K562 (cell line): ENCODE results near the gene MOCS3. TPM values are rescaled to one million over a fixed set of nuclear protein-coding genes. Genes with fewer than 3 reads are reported as not detected.

ENCODE experiments used
- BACH1 ChIP-seq: fragments of 200-800 bp; sonication (Bioruptor generic); IDR thresholded peaks from 2 replicates; pipeline ENCODE4 v1.6.1; 2016; ENCODE audit warnings: missing genetic modification characterization, missing compliant biosample characterization
- CTCF ChIP-seq, 3 experiments: IDR thresholded peaks in 2 of 3; conservative IDR thresholded peaks in 1 of 3; 2 replicates each; pipeline ENCODE4 v1.5.1; 2011 to 2012; ENCODE audit warnings: low read length in 3 of 3, mild to moderate bottlenecking in 3 of 3, control low read depth in 2 of 3, improper control_type of control experiment in 1 of 3, inconsistent platforms in 1 of 3, low read depth in 1 of 3, mixed read lengths in 1 of 3, moderate library complexity in 1 of 3; ENCODE audit not compliant: insufficient read depth in 2 of 3
- ESRRA ChIP-seq: fragments of 450-650 bp; IDR thresholded peaks from 2 replicates; pipeline ENCODE4 v1.6.1; 2014; ENCODE audit warnings: low read depth, mild to moderate bottlenecking, moderate library complexity, borderline replicate concordance
- FOXJ2 ChIP-seq: fragments of 200-800 bp; sonication (Bioruptor generic); IDR thresholded peaks from 2 replicates; pipeline ENCODE4 v1.6.1; 2016; ENCODE audit warnings: missing genetic modification characterization, missing compliant biosample characterization
- GABPB2 ChIP-seq: fragments of 250-450 bp; sonication (Bioruptor Pico); conservative IDR thresholded peaks from 2 replicates; pipeline ENCODE4 v1.5.1; 2021; ENCODE audit warnings: mild to moderate bottlenecking
- KAT8 ChIP-seq: fragments of 450-650 bp; IDR thresholded peaks from 2 replicates; pipeline ENCODE4 v1.6.1; 2016; ENCODE audit warnings: low read depth, mild to moderate bottlenecking
- KLF1 ChIP-seq: fragments of 450-650 bp; IDR thresholded peaks from 2 replicates; pipeline ENCODE4 v1.6.1; 2016; ENCODE audit warnings: missing genetic modification characterization, missing compliant biosample characterization
- LCOR ChIP-seq: sonication (generic); formaldehyde crosslinking; IDR thresholded peaks from 2 replicates; pipeline ENCODE4 v1.8.0; 2022; ENCODE audit warnings: mild to moderate bottlenecking, missing genetic modification reagents
- NCOA4 ChIP-seq: fragments of 450-650 bp; IDR thresholded peaks from 2 replicates; pipeline ENCODE4 v1.6.1; 2018; ENCODE audit warnings: mild to moderate bottlenecking; ENCODE audit not compliant: partially characterized antibody
- REST ChIP-seq, 2 experiments: fragments of 450-650 bp; formaldehyde crosslinking in 1 of 2; IDR thresholded peaks; 2 replicates each; pipeline versions ENCODE4 v1.4.0 to v1.6.1; 2014 to 2020; ENCODE audit warnings: mild to moderate bottlenecking in 2 of 2, borderline replicate concordance in 1 of 2, low read depth in 1 of 2
- SFPQ ChIP-seq: fragments of 200-400 bp; formaldehyde crosslinking; IDR thresholded peaks from 2 replicates; pipeline ENCODE4 v1.6.1; 2017; ENCODE audit warnings: mild to moderate bottlenecking, low read depth, low read length, moderate library complexity
- SIN3A ChIP-seq, 2 experiments: fragments of 150-350 bp in 1 of 2; IDR thresholded peaks; 2 replicates each; pipeline ENCODE4 v1.6.1; 2011 to 2016; ENCODE audit warnings: borderline replicate concordance in 2 of 2, low read depth in 2 of 2, low read length in 2 of 2, mild to moderate bottlenecking in 2 of 2, moderate library complexity in 2 of 2; ENCODE audit not compliant: control insufficient read depth in 1 of 2
- SMARCC2 ChIP-seq: fragments of 450-650 bp; IDR thresholded peaks from 2 replicates; pipeline ENCODE4 v1.6.1; 2017; ENCODE audit warnings: antibody characterized with exemption, moderate library complexity, mild to moderate bottlenecking, low read depth
- TCF7L2 ChIP-seq: fragments of 150-350 bp; IDR thresholded peaks from 2 replicates; pipeline ENCODE4 v1.6.1; 2016; ENCODE audit warnings: low read depth, mild to moderate bottlenecking, low read length, moderate library complexity
- XRCC3 ChIP-seq: fragments of 450-650 bp; IDR thresholded peaks from 2 replicates; pipeline ENCODE4 v1.6.1; 2017; ENCODE audit warnings: mild to moderate bottlenecking, moderate library complexity
- ZNF324 ChIP-seq: fragments of 250-450 bp; sonication (Bioruptor Pico); IDR thresholded peaks from 2 replicates; pipeline ENCODE4 v1.4.0; 2020; ENCODE audit warnings: mild to moderate bottlenecking
- ZNF699 ChIP-seq: fragments of 250-450 bp; sonication (Bioruptor Pico); IDR thresholded peaks from 2 replicates; pipeline ENCODE4 v1.8.0; 2021; ENCODE audit warnings: mild to moderate bottlenecking, moderate library complexity; ENCODE audit not compliant: insufficient replicate concordance
- polyA plus RNA-seq, 8 experiments: library from polyadenylated mRNA; depleted of rRNA in 4 of 8; stranded (reverse) in 5 of 8; unstranded in 3 of 8; fragments of >200 nt; fragmentation: Nextera tagmentation in 2 of 8; fragmentation: Illumina TruSeq in 1 of 8; extraction: Ambion mirVana in 2 of 8; extraction: Trizol in 1 of 8; gene quantifications; 2 replicates each; pipeline versions ENCODE4 v1.2.1 to v1.2.3, GENCODE V29; 2011 to 2014; ENCODE audit warnings: inconsistent platforms in 1 of 8, missing spikeins in 1 of 8
- total RNA-seq, 7 experiments: library from RNA; depleted of rRNA in 6 of 7; stranded (reverse); fragments of >200 nt in 6 of 7; fragmentation: Illumina TruSeq in 2 of 7; extraction: Trizol in 2 of 7; gene quantifications; 2 replicates each; pipeline versions ENCODE4 v1.2.1 to v1.2.3, GENCODE V29; 2011 to 2021; ENCODE audit warnings: low replicate concordance in 1 of 7

Gene MOCS3
- total and polyA plus RNA-seq, 9 of the 15 experiments (the other 6 are each of a cell fraction or from before 2014, with no cell fraction given), result 0.70 to 6.2 (median 2.9) TPM

- TF ChIP-seq ESRRA, result no peak
- no peak for TF ChIP-seq XRCC3
- no peak for TF ChIP-seq FOXJ2
- peak; percentile 52; the same call in 1 of the 2 replicates for TF ChIP-seq BACH1 (tag)
- TF ChIP-seq KAT8, result no peak
- TF ChIP-seq GABPB2 (CRISPR knock-in tag), result no peak
- TF ChIP-seq SFPQ, result no peak
- no peak for TF ChIP-seq KLF1 (tag)
- TF ChIP-seq TCF7L2, result no peak
- TF ChIP-seq CTCF (IDR thresholded peaks at IDR 0.05 in 2 of 3, conservative IDR thresholded peaks at IDR 0.05 in 1 of 3; ENCODE audit: insufficient read depth in 2 of 3, low read depth in 1 of 3, low read length in 3 of 3), result peak; percentile 4 to 22 (median 19); a peak in 1 of 6 replicates
- TF ChIP-seq ZNF699, result no peak
- TF ChIP-seq LCOR (CRISPR knock-in tag), result no peak
- TF ChIP-seq SMARCC2, result no peak
- no peak for TF ChIP-seq ZNF324
- TF ChIP-seq REST (IDR thresholded peaks at IDR 0.05; ENCODE audit: borderline replicate concordance), result peak; percentile 45; the same call in 1 of the 2 replicates
- no peak for TF ChIP-seq REST (CRISPR knock-in tag; IDR thresholded peaks at IDR 0.05; ENCODE audit: low read depth)
- TF ChIP-seq SIN3A (IDR thresholded peaks at IDR 0.05; ENCODE audit: borderline replicate concordance in 2 of 2, control insufficient read depth in 1 of 2, low read depth in 2 of 2, low read length in 2 of 2), result no peak
- TF ChIP-seq NCOA4, result no peak
Observed at GRCh38 chr20:50928469-50928868, 30.1 kb upstream of the MOCS3 start (continued).
